HL-60/S4 (cell line): ENCODE data around the gene AKNAD1.

Source experiments
- in situ Hi-C: fragments of 300-500 bp; cut with MboI; formaldehyde crosslinking; loops from 2 replicates; pipeline ENCODE4 v1.14.3; 2022; ENCODE audit warnings: low sequenced_read_pairs

The AKNAD1 gene

DNA sequence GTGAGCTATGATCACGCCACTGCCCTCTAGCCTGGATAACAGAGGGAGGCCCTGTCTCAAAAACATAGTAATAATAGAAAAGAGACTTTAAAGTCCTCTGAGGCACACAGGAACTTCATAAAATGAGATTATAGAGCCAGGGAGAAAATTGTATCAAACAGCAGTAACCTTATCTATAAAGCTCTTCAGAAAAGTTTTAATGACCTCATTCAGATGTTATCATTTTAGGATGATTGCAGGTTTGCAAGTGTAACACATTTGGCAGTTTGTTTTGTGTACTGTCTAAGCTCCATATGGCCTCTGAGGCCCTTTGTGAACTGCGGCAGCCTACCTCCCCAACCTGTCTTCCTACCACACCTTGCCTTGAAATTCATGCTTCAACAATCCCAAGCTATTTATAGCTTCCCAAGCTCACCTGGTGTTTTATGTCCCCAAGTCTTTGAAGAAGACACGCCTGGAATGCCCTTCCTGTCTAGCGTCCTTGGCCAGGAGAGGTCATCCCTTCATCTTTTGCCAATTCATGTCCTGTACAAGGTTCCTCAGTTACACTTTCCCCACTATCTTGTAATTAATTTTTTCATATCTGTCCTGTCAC is 8.5 kb upstream of the AKNAD1 start:
- in situ Hi-C loops = no loop called here

DNA sequence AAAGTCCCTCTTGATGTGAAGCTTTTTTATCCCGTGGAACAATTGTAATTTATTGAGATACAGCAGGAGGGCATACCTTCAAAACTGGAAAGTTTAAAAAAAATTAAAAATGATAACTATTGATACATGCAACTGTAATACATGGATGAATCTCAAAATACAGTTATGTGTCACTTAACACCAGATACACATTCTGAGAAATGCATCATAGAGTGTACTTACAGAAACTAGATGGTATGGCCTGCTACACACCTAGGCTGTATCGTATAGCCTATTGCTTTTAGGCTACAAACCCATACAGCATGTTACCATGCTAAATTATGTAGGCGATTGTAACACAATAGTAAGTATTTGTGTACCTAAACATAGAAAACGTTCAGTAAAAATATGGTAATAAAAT is 7.1 kb upstream of the AKNAD1 start:
- in situ Hi-C loops = no loop called here

DNA sequence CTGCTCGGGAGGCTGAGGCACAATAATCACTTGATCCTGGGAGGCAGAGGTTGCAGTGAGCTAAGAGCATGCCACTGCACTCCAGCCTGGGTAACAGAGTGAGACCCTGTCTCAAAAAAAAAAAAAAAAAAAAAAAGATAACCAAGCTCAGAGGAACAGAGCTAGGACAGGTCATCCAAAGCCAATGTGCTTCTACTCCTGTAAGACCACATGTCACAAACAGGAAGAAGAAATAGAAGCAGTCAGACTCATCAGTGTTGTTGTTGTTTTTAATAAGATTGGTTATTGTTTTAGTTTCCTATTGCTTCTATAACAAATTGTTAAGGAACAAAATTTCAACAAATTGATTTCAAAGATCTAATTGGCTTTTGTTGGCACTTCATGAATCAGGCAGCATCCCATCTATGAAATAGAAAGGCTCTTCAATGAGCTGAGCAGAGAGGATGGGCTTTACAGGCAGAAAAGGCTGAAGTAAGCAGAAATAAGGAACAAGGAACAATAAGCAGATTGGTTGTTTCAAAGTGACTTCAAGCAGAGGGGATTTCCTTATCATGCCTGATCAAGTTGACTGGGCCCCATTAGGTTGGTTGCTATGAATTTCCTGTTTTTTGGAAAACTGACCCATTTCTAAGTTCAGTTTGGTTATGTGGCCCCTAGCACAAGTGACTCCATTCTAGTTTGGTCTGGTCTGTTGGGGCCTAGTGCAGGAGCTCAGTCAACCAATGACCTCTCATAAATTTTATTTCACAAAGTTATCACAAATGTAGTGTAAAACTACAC is 6.0 kb upstream of the AKNAD1 start:
- in situ Hi-C loops = no loop called here

DNA sequence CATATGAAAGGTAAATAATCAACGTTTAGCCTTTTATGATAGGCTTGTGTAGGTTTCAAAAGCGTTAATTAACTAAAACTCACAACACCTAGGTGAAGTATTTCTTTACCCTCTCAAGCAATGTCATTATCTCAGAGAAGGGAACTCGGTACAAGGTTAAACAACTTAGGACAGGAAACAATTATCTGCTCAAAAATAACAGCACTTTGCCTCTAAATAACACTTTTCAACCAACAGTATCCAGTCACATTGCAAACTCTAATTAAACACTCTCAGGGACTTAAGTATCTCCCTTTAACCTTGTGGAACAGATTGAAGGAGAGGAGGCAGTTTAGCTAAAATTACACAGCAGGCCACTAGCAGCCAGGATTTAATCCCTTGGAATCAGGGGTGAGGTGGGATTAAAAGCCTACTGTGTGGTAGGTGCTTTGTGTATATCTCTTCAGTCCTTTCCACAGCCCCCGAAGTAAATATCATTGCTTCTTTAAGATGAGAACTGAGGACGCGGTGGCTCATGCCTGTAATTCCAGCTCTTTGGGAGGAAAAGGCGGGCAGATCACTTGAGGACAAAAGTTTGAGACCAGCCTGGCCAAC is 5.2 kb upstream of the AKNAD1 start:
- in situ Hi-C loops = no loop called here

DNA sequence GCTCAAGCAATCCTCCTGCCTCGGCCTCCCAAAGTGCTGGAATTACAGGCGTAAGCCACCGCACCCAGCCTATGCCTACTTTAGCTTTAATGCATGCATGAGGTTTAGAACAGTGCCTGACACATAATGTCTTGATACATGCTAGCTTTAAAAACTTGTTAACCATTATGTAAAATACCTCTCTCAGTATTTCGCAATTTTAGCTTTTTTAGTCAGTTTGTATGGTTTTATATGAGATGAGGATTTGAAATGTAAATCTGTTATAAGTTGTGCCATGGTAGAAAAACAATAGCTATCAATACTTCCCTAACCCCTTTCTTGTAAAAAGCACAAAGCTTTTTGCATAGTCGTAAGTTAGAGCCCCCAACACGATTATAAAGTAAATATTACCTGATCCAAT is 4.7 kb upstream of the AKNAD1 start:
- in situ Hi-C loops = no loop called here

DNA sequence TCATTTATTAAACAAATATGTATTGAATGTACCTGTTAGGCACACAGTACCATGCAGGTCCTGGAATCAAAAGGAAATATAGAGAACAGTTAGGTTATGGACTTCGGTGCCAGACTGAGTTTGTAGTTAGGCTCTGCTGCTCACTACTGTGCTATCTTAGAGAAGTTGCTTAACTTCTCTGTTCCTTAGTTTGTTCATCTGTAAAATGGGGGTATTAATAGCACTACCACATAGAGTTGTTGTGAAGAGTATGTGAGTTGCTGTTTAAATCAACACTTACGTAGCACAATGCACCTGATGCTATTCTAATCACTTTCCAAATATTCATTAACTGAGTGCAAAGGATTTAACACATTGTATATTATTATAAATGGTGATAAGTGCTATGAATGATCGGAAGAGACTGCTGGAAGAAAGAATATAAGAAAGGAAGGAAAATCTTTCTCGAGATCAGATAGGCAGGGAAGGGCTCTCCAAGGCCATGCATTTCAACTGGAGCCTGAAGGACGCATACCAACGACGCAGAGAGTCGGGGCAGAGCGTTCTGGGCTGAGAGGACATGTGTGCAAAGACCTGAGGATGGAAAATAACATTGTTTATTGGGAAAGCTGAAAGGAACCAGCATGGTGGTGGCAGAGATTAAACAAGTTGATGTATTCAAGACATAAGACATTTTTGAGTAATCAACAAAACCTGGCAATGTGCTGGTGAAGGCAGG is 3.5 kb upstream of the AKNAD1 start:
- in situ Hi-C loops = no loop called here

DNA sequence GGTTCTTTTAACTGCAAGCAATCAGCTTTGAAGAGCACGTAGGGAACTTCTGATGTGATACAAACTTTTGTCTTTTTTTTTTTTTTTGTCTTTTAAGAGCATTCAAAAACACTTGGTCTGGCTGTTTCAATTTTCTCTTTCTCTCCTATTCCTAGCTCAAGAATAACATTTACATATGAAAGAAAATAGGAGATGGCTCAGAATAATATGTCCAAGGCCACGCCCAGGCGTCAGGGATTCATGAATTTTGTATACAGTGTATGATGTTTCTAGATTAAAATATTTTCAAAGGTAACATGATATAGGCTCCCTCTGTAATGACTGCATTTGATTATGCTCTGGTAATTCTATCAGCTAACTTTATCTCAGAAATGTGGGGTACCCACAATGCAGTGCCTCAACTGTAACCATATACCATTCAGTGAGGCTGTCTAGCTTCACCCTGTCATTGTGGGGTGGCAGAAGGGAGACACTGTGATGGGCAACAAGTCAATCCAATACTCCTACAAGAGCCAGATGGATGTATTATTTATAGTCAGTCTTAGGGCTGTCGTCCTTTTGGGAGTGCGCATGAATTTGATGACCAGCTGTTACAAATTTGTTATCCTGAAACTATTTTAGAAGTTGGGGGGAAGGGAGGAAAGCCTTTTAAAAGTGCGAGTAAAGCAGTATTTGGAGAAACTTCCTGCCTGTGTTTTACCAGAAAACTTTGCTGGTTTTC is 1.5 kb upstream of the AKNAD1 start:
- in situ Hi-C loops = no loop called here

DNA sequence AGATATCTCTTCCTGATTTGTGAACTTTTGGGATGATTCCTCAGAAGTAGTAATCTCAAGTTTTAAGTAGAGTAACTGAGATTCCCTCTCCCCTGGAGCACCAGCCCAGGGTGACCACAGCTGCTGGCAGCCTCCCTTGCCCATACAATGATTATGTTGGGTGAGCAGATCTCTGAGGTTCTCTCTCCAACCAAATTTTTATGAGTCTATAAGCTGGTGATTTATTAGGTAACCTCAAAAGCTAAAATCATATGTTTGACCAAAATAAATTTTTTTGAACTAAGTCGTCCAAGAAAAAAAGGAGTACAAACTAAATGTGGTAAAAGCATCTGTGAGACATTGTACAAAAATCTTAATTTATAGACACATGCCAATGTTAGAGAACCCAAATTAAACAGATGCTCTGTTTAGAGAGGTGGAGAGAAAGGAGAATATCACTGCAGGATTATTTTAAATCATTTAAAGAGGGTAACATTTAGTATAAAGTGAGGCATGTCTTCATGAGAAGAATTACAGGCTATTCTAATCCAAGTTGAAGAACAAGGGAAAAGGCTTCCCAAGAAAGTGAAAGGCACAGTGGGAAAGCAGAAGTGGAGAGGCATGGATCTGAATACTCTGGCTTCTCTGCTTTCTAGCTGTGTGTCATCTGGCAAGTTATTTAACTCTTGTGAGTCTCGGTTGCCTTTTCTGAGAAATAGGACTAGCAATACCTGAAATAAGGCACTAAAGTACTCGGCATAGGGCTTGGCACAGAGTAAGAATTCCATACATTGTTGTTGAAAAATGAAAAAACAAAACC is 2.5 kb downstream of the AKNAD1 start:
- in situ Hi-C loops = no loop called here

DNA sequence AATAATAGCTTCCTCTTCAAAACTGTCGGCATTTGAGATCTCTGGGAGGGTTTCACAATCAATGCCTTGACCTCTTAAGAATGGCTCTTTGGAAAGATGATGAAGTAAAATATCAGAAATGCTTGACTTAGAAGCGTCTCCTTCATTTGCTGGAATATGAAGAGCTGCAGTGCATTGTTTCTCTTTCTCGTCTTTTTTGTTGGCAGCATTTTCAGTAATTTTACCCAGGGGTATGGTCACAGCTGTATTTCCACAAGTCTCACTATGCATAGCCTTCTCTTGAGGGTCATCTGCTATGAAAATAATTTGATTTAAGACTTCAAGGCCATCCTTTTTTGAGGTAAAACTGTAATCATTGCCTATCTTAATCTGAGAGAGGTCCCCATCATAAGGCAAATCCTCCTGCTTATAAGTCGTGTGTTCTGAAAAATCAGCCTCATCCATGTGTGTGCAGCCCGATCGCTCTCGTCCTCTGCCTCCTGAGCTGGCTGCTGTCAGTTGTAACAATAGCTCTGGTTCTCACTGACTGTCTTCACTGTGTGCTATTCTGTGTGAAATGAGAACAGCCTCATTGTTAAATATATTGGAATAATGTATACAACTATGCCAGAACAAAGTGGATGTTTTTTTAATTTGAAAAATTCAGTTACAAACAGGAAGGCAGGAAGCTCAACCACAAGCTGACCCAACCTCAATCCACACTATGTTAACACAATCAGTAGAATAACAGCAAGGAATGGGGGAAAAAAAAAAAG is 4.5 kb downstream of the AKNAD1 start:
- in situ Hi-C loops = no loop called here

DNA sequence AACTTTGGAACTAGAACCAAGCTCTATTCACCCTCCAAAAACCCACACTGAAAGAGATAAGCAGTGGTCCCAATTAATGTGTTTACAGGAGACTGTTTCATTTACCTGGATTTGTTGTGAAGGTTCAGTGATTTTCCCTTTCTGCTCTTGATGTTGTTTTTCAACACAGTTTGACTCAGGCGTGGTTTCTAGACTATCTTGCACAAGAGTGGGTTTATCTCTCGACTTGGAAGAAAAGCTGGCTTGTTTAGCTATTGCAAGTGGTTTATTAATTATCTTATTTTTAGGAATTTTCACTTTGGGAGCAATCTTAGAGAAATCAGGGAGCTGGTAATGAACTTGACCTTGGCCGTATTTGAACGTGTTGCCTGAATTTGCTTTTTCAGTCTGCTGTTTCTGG is 5.3 kb downstream of the AKNAD1 start:
- in situ Hi-C loops = no loop called here

DNA sequence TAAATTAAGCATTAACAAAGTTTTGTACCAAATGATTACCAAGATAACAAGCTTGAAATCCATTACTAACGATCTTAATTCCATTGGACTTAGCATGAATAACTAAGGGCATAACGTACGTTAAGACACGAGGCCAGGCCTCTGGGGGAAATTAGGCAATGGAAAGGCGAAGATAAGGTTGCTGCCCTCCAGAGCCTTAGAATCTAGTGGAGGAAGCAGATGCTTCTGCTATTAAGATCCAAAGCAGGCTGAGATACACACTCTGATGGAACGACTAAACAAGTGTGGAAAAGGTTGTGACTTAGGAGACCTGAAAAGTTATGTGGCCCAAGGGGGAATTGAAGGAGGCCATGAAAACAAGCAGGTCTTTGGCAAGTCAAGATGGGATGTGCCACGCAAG is 6.0 kb downstream of the AKNAD1 start:
- in situ Hi-C loops = no loop called here

DNA sequence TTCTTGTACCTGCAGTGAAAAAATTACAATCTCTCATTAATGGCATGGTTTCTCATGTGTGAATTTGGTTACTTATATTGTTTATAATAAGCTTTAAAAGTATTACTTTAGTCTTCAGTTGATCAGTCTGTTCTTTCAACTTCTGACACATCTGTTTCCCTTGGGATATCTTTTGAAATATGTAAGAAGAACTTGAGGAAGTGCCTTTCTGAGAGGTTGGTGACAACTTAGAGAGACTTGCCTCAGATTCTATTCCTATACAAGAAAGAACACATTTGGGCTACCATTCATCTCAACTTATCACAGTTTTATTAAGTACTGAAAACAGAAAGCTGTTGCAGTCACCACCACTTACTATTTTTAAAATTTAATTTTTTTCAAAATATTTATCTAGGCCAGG is 8.1 kb downstream of the AKNAD1 start:
- in situ Hi-C loops = no loop called here

DNA sequence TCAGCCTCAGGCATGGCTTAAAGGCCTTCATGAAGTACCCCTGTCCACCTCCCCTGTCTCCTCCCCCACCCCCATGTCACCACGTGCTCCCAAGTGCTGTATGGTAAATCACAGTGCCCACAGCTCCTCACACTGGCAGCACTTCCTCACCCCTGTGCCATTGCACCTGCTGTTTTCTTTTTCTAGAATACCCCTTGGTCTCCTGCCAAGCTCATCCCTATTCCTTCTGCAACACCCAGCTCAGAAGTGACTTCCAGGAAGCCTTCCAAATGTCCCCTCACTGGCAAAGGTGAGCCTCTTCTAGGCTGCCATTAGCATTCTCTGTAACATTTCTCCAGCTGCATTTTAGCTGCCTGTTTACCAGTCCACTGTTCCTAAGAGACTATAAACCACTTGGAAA is 9.4 kb downstream of the AKNAD1 start:
- in situ Hi-C loops = no loop called here

DNA sequence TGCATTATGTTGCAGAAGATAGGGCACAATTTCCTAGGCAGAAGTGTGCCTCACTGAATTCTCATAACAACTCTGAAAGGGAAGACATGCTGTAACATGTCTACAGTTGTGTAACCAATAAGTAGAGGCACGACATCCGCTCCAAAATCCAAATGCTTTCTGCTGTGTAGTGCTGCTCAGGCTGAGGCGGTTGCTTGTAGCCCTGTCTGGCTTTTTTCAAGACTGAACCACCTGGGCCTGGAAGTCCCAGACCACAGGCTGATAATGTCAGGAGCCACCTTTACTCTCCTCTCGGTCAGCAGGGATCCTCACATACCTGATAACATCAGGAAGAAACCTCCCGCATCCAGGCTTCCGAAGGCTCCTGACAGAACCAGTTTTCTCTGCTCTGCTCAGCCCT is 10.9 kb downstream of the AKNAD1 start:
- in situ Hi-C loops = no loop called here

DNA sequence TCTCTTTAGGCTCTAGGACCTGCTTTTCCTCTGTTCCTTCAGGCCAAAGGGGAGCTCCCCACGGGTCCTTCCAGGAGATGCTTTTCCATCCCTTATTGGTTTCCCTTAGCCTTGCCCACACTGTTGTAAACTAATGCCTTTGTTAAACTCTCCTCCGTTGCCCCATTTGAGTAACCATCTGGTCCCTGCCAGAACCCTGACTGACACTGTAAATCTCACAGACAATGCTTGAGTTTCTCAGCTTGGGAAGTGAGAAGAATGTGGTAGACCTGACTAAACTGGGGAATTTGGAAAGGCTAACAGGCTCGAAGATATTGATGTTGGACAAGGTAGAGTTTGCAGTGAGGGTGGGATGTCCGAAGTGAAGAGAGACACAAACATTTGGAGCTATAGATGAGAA is 11.4 kb downstream of the AKNAD1 start:
- in situ Hi-C loops = no loop called here

DNA sequence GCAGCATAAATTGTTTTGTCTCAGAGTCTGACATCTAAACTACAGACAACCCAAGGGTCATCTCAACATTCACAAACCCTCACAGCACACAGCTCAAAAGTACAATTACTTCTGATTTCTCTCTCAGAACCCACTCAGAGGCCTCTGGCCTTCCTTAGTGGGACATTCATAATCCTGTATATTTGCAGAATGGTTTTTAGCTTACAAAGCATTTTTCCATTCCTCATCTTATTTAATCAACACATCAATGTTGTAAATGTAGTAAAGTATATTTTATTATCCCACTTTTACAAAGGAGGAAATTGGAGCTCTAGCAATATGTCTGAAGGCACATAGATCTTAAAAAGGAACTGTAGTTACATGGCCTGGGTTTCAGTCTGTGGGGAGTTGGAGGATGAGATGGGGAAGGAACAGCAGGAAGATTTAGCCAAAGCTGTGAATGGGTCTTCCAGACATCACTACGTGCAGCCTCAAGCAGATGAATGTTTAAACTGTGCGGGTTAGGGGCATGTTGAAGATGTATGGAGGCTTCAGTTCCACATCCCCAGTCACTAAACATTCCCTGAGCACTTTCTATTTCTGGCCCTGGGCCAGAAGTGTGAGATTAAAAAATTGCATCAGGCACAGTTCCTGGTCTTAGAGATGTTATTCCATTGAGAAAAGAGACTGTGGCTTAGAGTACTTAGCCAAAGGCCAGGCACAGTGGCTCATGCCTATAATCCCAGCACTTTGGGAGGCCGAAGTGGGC is 13.3 kb downstream of the AKNAD1 start:
- in situ Hi-C loops = no loop called here

DNA sequence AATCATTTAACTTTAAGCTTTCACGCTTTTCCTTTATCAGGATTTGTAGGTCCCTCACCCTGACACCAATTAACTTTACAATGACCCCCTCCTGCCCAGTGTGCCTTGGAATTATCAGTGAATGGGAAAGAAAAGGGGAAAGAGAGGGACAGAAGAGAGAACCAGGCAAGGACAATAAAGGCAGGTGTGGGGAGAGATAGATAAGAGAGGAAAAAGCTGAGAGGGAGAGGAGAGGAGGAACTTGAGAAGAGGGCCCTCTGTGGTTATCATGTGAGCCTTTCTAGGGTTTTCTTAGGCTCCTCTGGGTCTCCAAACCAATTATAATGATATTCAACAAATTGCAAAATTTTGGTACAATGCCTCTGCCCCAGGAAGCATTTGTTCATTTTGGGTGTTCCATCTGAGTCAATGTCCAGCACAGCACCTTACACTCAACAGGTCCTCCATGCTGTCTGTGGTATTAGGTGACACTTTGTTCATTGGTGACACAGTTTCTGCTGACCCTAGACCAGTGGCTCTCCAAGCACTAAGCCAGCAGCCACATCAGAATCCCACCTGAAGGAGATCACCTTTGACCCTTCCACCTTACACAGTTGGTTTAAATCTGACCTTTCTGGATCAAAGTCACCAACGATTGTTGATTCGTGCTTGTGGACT is 14.2 kb downstream of the AKNAD1 start:
- in situ Hi-C loops = no loop called here

DNA sequence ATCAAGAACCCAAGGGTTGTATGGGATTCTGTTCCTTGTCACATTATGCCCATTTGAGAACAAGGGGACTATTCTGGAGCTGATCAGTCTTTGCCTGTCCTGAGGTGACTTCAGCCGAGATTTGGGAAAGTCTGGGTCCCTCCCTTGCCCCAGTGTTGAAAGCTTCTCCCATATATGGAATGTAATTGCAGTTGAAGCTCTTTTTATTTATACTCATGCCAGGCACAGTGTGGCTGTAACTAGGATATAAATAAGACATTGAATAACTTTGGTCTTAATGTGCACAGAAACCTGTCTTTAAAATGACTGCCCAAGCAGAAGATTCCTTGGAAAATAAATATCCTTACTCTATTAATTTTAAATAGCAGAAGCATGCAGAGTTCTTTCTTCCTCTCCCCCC is 15.2 kb downstream of the AKNAD1 start:
- in situ Hi-C loops = no loop called here
